ENCODE data around the gene ITPR1. TPM values are rescaled to one million over a fixed set of nuclear protein-coding genes. Genes with fewer than 3 reads are reported as not detected.

ITPR1 gene
- total RNA-seq, 1 donor from 2014 or later, result 30.4 TPM

Other genes with a start within 250 kb of the ITPR1 start
- 20.0 TPM for gene SETMAR, start 190.0 kb upstream of the ITPR1 start, total RNA-seq
- gene SUMF1, start 26.1 kb upstream of the ITPR1 start, total RNA-seq, result 34.0 TPM